ENCODE measurements around the gene CNGA3. TPM values are rescaled to one million over a fixed set of nuclear protein-coding genes. Genes with fewer than 3 reads are reported as not detected.

CNGA3 gene
- total and polyA plus RNA-seq, 2 of the 8 experiments (the other 6 are each of a cell fraction or from before 2014, with no cell fraction given), result 0.02 TPM; not detected in 1

DNA sequence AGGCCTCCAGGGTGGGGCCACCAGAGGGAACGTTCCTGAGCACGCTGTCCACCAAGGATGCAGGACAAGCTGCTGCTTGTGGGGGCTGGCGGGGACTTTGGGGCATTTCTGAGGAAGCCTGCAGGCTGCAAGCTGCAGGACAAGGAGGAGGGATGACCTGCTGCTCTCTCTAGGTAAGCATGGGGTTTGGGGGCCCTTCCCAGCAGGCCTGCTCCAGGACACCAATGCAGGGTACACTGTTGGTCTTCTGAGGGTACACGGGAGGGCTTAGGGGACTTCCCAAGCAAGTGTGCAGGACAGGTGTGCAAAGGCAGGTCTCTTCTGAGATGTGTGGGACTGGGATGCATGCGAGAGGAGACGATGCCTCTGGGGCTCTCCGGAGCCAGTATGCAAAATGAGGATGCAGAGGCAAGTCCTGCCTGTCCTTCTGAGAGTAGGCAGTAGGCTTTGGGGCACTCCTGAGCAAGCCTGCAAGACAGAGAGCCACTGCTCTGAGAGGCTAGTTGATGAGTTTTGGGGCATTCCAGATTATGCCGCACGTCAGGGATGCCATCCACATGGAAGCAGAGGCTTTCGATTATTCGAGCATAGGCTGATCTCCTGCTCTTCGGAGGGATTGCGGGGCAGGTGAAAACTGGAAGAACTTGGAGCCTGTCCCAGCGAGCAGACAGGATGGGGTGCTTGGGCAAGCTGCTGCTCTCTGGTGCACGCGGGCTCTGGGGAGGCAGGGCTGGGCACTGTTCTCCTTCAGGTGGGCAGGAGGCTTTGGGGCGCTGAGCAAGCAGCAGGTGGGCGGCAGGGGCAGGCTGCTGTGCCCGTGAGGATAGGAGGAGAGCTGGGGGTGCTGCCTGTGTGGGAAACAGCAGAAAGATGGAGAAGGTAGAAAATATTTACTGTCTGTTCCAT is 44.6 kb downstream of the CNGA3 start:
- 90% methylated on average over 19 of the region's 19 CpGs; no CpG with 5 or more reads in 1 of the 2 experiments for WGBS, 2 experiments (ENCODE audit: extremely low coverage in 1 of 2, insufficient coverage in 1 of 2, insufficient read length in 1 of 2, insufficient replicate concordance in 2 of 2, low coverage in 1 of 2, low lambda C conversion rate in 2 of 2, missing lambda C conversion rate in 1 of 2)
- Histone ChIP-seq H3K23me2 (ENCODE audit: low read depth, low read length) (no peaks in the 10 kb centered on the region), H3K4me2 (ENCODE audit: insufficient read depth in 1 of 2, low read depth in 2 of 2, low read length in 2 of 2) (no peak overlapping the region), H3K14ac (ENCODE audit: insufficient read length) (no peak overlapping the region), H3K4me3 (ENCODE audit: extremely low read depth in 1 of 4, insufficient read depth in 2 of 4, low read depth in 3 of 4, low read length in 4 of 4) (no peak overlapping the region), H3K9me3 (ENCODE audit: insufficient read depth in 2 of 2, low read depth in 1 of 2, low read length in 1 of 2) (no peaks in the 10 kb centered on the region), H4K8ac (ENCODE audit: extremely low read depth, insufficient read depth, low read length) (no peak overlapping the region; the same call in 1 of the 2 replicates), H2BK15ac (ENCODE audit: low read length) (no peak overlapping the region), H3K4me1 (replicated peaks in 1 of 4; ENCODE audit: control insufficient read depth in 3 of 4, insufficient read depth in 4 of 4, low read length in 3 of 4) (peaks cover 0 to 4% (median 0%) of the 10 kb centered on the region in 4 experiments; a peak in 2 of 7 replicates), H2AK5ac (ENCODE audit: low read depth, low read length) (no peak overlapping the region), H2BK12ac (ENCODE audit: low read depth, low read length) (no peak overlapping the region), H3K9ac (replicated peaks in 1 of 4; ENCODE audit: extremely low read depth in 1 of 4, low read depth in 3 of 4, low read length in 3 of 4) (no peak overlapping the region), H3K23ac (ENCODE audit: insufficient read length) (no peak overlapping the region), H2BK5ac (ENCODE audit: low read depth, low read length) (no peak overlapping the region), H3K27me3 (replicated peaks in 1 of 4; ENCODE audit: control insufficient read depth in 3 of 4, extremely low read depth in 1 of 4, insufficient read depth in 3 of 4, low read length in 3 of 4) (peaks cover 0 to 2% (median 0%) of the 10 kb centered on the region in 4 experiments; a peak in 2 of 7 replicates), H3K79me1 (ENCODE audit: low read depth, low read length) (no peaks in the 10 kb centered on the region), H4K20me1 (replicated peaks in 1 of 2; ENCODE audit: control insufficient read depth in 1 of 2, insufficient read depth in 2 of 2, low read length in 2 of 2) (no peaks in the 10 kb centered on the region), H4K91ac (replicated peaks; ENCODE audit: insufficient read length, low read length) (no peak overlapping the region), H2AFZ (ENCODE audit: low read length) (no peak overlapping the region), H3K56ac (replicated peaks; ENCODE audit: insufficient read length, low read depth, low read length) (no peak overlapping the region), H3K79me2 (ENCODE audit: control insufficient read depth in 1 of 2, insufficient read depth in 2 of 2, low read length in 2 of 2) (no peaks in the 10 kb centered on the region), H3K18ac (ENCODE audit: extremely low read depth, low read length) (no peak overlapping the region), H3K36me3 (ENCODE audit: control insufficient read depth in 2 of 4, insufficient read depth in 4 of 4, low read length in 3 of 4) (no peaks in the 10 kb centered on the region), H2BK20ac (ENCODE audit: low read length) (no peak overlapping the region), H3K27ac (ENCODE audit: low read depth, low read length) (no peak overlapping the region), H2BK120ac (replicated peaks; ENCODE audit: low read depth, low read length) (no peak overlapping the region), H4K5ac (ENCODE audit: insufficient read length, low read depth, low read length) (no peak overlapping the region), H3K4ac (replicated peaks; ENCODE audit: insufficient read length, low read depth, low read length) (no peak overlapping the region)
- DNase-seq (ENCODE audit: low read depth in 1 of 2, low spot score in 2 of 2) (no peak), FAIRE-seq (no peak)
- POLR2A ChIA-PET (ENCODE audit: partially characterized antibody), result no interaction called here
- CTCF ChIA-PET (ENCODE audit: partially characterized antibody), result interaction anchor here (1.1 kb wide), 1 partner anchor 30 kb away, joined by 3 read pairs; no protein-coding TSS in a partner anchor
- no peak for TF ChIP-seq SIN3A (conservative IDR thresholded peaks at IDR 0.05 in 1 of 2, IDR thresholded peaks at IDR 0.05 in 1 of 2; ENCODE audit: low read depth in 1 of 2, low read length in 2 of 2)
- TF ChIP-seq BACH1 (IDR thresholded peaks at IDR 0.05; ENCODE audit: low read length), result no peak
- no peak for TF ChIP-seq GTF2F1 (IDR thresholded peaks at IDR 0.05; ENCODE audit: borderline replicate concordance, low read depth, low read length)
- TF ChIP-seq POU5F1 (IDR thresholded peaks at IDR 0.05; ENCODE audit: low read depth, low read length), result no peak
- no peak for TF ChIP-seq SIRT6 (IDR thresholded peaks at IDR 0.05; ENCODE audit: low read length)
- no peak for TF ChIP-seq SUZ12 (IDR thresholded peaks at IDR 0.05; ENCODE audit: low read length)
- no peak for TF ChIP-seq SP4 (IDR thresholded peaks at IDR 0.05; ENCODE audit: low read length)
- no peak for TF ChIP-seq JUND (IDR thresholded peaks at IDR 0.05; ENCODE audit: low read length)
- no peak for TF ChIP-seq SP2 (IDR thresholded peaks at IDR 0.05; ENCODE audit: low read length)
- TF ChIP-seq EZH2 (IDR thresholded peaks at IDR 0.05; ENCODE audit: low read depth, low read length, severe bottlenecking), result no peak
- no peak for TF ChIP-seq EP300 (IDR thresholded peaks at IDR 0.05; ENCODE audit: borderline replicate concordance in 1 of 2, low read depth in 2 of 2, low read length in 2 of 2)
- no peak for TF ChIP-seq MAFK (IDR thresholded peaks at IDR 0.05; ENCODE audit: low read depth, low read length)
